K562 (cell line): Measurements from ENCODE around the gene FBXL12. TPM values are rescaled to one million over a fixed set of nuclear protein-coding genes. Genes with fewer than 3 reads are reported as not detected.

Source experiments
- BMI1 ChIP-seq: fragments of 150-350 bp; IDR thresholded peaks from 2 replicates; pipeline ENCODE4 v1.6.1; 2014; ENCODE audit warnings: low read length
- HSF4 ChIP-seq: fragments of 250-450 bp; sonication (Bioruptor Pico); IDR thresholded peaks from 2 replicates; pipeline ENCODE4 v2.1.2; 2022; ENCODE audit warnings: mild to moderate bottlenecking, moderate library complexity, borderline replicate concordance
- MCM2 ChIP-seq: fragments of 450-650 bp; IDR thresholded peaks from 2 replicates; pipeline ENCODE4 v1.6.1; 2017; ENCODE audit warnings: low read depth, mild to moderate bottlenecking
- NCOA6 ChIP-seq: fragments of 450-650 bp; IDR thresholded peaks from 2 replicates; pipeline ENCODE4 v1.6.1; 2017; ENCODE audit warnings: mild to moderate bottlenecking
- RFX1 ChIP-seq: fragments of 450-650 bp; IDR thresholded peaks from 2 replicates; pipeline ENCODE4 v1.6.1; 2016; ENCODE audit warnings: mild to moderate bottlenecking, moderate library complexity
- SREBF2 ChIP-seq: sonication (generic); formaldehyde crosslinking; IDR thresholded peaks from 2 replicates; pipeline ENCODE4 v1.4.0; 2020; ENCODE audit warnings: mild to moderate bottlenecking, missing genetic modification reagents
- TARDBP ChIP-seq: fragments of 450-650 bp; IDR thresholded peaks from 2 replicates; pipeline ENCODE4 v1.6.1; 2016
- U2AF2 ChIP-seq: fragments of 200-400 bp; formaldehyde crosslinking; optimal IDR thresholded peaks from 2 replicates; pipeline ENCODE3; 2017; ENCODE audit warnings: low read depth, mild to moderate bottlenecking, low read length
- polyA plus RNA-seq, 8 experiments: library from polyadenylated mRNA; depleted of rRNA in 4 of 8; stranded (reverse) in 5 of 8; unstranded in 3 of 8; fragments of >200 nt; fragmentation: Nextera tagmentation in 2 of 8; fragmentation: Illumina TruSeq in 1 of 8; extraction: Ambion mirVana in 2 of 8; extraction: Trizol in 1 of 8; gene quantifications; 2 replicates each; pipeline versions ENCODE4 v1.2.1 to v1.2.3, GENCODE V29; 2011 to 2014; ENCODE audit warnings: inconsistent platforms in 1 of 8, missing spikeins in 1 of 8
- total RNA-seq, 7 experiments: library from RNA; depleted of rRNA in 6 of 7; stranded (reverse); fragments of >200 nt in 6 of 7; fragmentation: Illumina TruSeq in 2 of 7; extraction: Trizol in 2 of 7; gene quantifications; 2 replicates each; pipeline versions ENCODE4 v1.2.1 to v1.2.3, GENCODE V29; 2011 to 2021; ENCODE audit warnings: low replicate concordance in 1 of 7
- TF ChIP-seq, protein P1 (sequence below): fragments of 450-650 bp; IDR thresholded peaks from 2 replicates; pipeline ENCODE4 v1.6.1; 2016; ENCODE audit warnings: borderline replicate concordance
- TF ChIP-seq, protein P2 (sequence below), 2 experiments: fragments of 450-650 bp; formaldehyde crosslinking in 1 of 2; IDR thresholded peaks; 2 replicates each; pipeline versions ENCODE4 v1.4.0 to v1.6.1; 2014 to 2020; ENCODE audit warnings: mild to moderate bottlenecking in 2 of 2, borderline replicate concordance in 1 of 2, low read depth in 1 of 2
- TF ChIP-seq, protein P3 (sequence below): fragments of 250-450 bp; sonication (Bioruptor Pico); IDR thresholded peaks from 2 replicates; pipeline ENCODE4 v1.4.0; 2020; ENCODE audit warnings: mild to moderate bottlenecking, moderate library complexity
- TF ChIP-seq, protein P4 (sequence below): fragments of 200-800 bp; sonication (Bioruptor generic); IDR thresholded peaks from 2 replicates; pipeline ENCODE4 v1.6.1; 2017; ENCODE audit warnings: missing genetic modification characterization, missing compliant biosample characterization

FBXL12 gene
- total and polyA plus RNA-seq, 9 of the 15 experiments (the other 6 are each of a cell fraction or from before 2014, with no cell fraction given), result 2.7 to 40.5 (median 26.5) TPM

DNA sequence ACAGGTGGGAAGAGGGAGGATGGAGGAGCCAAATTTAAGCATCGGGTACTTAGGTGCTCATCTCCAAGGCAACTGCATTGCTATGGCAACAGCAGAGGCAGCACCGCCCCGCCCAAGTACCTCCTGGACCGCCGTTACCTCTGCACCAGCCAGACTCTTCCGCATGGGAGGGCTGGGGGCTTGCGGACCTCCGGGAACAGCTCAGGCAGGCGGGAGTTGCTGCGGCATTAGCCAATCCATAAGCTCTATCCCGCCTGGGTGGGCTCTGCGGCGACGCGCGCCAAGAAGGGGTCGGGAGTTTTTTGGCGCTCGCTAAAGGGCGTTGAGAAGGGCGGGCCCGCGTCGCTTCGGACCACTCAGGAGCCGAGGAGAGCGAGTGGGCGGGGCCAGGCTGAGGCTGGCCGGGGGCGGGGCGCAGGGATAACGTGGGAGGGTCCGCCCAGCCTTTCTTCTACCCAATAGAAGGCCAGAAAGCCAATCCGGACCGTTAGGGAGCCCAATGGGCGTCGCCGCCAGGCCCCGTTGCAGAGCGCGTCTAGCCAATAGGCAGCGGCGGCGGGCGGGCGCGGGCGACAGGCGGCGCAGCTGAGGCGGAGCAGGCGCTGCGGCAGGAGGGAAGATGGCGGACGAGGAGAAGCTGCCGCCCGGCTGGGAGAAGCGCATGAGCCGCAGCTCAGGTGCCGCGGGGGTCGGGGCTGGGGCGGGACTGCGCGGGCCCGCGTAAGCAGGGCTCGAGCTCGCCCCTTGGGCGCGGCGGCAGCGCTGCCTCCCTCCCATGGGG, 16.0 kb upstream of the FBXL12 start, which contains the start of gene PIN1 (continued):
- TF ChIP-seq, protein P1, sequence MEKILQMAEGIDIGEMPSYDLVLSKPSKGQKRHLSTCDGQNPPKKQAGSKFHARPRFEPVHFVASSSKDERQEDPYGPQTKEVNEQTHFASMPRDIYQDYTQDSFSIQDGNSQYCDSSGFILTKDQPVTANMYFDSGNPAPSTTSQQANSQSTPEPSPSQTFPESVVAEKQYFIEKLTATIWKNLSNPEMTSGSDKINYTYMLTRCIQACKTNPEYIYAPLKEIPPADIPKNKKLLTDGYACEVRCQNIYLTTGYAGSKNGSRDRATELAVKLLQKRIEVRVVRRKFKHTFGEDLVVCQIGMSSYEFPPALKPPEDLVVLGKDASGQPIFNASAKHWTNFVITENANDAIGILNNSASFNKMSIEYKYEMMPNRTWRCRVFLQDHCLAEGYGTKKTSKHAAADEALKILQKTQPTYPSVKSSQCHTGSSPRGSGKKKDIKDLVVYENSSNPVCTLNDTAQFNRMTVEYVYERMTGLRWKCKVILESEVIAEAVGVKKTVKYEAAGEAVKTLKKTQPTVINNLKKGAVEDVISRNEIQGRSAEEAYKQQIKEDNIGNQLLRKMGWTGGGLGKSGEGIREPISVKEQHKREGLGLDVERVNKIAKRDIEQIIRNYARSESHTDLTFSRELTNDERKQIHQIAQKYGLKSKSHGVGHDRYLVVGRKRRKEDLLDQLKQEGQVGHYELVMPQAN, result no peak
- TF ChIP-seq, protein P2, sequence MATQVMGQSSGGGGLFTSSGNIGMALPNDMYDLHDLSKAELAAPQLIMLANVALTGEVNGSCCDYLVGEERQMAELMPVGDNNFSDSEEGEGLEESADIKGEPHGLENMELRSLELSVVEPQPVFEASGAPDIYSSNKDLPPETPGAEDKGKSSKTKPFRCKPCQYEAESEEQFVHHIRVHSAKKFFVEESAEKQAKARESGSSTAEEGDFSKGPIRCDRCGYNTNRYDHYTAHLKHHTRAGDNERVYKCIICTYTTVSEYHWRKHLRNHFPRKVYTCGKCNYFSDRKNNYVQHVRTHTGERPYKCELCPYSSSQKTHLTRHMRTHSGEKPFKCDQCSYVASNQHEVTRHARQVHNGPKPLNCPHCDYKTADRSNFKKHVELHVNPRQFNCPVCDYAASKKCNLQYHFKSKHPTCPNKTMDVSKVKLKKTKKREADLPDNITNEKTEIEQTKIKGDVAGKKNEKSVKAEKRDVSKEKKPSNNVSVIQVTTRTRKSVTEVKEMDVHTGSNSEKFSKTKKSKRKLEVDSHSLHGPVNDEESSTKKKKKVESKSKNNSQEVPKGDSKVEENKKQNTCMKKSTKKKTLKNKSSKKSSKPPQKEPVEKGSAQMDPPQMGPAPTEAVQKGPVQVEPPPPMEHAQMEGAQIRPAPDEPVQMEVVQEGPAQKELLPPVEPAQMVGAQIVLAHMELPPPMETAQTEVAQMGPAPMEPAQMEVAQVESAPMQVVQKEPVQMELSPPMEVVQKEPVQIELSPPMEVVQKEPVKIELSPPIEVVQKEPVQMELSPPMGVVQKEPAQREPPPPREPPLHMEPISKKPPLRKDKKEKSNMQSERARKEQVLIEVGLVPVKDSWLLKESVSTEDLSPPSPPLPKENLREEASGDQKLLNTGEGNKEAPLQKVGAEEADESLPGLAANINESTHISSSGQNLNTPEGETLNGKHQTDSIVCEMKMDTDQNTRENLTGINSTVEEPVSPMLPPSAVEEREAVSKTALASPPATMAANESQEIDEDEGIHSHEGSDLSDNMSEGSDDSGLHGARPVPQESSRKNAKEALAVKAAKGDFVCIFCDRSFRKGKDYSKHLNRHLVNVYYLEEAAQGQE (IDR thresholded peaks at IDR 0.05; ENCODE audit: borderline replicate concordance), result no peak
- TF ChIP-seq, protein P2 (CRISPR knock-in tag; IDR thresholded peaks at IDR 0.05; ENCODE audit: low read depth), result no peak; the same call in 1 of the 2 replicates
- TF ChIP-seq BMI1 (peak; percentile 99), MCM2 (no peak), TARDBP (no peak), NCOA6 (no peak), U2AF2 (no peak), RFX1 (peak; percentile 100), HSF4 (CRISPR knock-in tag) (no peak), SREBF2 (no peak; the same call in 1 of the 2 replicates)
- TF ChIP-seq, protein P3, sequence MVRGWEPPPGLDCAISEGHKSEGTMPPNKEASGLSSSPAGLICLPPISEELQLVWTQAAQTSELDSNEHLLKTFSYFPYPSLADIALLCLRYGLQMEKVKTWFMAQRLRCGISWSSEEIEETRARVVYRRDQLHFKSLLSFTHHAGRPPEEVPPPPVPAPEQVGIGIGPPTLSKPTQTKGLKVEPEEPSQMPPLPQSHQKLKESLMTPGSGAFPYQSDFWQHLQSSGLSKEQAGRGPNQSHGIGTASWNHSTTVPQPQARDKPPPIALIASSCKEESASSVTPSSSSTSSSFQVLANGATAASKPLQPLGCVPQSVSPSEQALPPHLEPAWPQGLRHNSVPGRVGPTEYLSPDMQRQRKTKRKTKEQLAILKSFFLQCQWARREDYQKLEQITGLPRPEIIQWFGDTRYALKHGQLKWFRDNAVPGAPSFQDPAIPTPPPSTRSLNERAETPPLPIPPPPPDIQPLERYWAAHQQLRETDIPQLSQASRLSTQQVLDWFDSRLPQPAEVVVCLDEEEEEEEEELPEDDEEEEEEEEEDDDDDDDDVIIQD (CRISPR knock-in tag), result no peak
- TF ChIP-seq, protein P4, sequence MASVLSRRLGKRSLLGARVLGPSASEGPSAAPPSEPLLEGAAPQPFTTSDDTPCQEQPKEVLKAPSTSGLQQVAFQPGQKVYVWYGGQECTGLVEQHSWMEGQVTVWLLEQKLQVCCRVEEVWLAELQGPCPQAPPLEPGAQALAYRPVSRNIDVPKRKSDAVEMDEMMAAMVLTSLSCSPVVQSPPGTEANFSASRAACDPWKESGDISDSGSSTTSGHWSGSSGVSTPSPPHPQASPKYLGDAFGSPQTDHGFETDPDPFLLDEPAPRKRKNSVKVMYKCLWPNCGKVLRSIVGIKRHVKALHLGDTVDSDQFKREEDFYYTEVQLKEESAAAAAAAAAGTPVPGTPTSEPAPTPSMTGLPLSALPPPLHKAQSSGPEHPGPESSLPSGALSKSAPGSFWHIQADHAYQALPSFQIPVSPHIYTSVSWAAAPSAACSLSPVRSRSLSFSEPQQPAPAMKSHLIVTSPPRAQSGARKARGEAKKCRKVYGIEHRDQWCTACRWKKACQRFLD (CRISPR knock-in tag), result no peak
